ENCODE data around the gene CAB39.

Gene CAB39

DNA sequence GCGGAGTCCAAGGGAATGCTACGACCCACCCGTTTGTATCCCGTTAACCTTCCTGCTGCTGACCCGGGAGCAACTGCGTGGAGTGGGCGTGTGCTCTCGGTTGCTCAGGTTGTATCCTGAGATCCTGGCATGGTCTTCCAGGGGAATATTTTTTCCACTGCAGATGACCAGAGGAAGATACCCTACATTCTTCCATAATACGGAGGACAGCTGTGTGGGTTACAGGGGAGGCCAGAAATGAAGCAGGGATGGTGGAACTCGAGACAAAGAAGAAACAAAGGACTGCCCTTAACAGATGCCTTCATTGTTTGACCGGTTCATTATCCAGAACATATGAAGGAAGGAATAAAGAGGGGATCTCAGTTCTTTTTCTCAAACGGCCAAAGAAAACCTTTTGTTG, 39.8 kb upstream of the CAB39 start:
- Histone ChIP-seq H3K27me3 (replicated peaks; ENCODE audit: control insufficient read depth, insufficient read depth, low read length) (peaks cover 4% of the 10 kb centered on the region), H3K9me3 (ENCODE audit: control insufficient read depth, low read length) (peaks cover under 1% of the 10 kb centered on the region), H3K36me3 (ENCODE audit: control insufficient read depth, insufficient read depth, low read length, severe bottlenecking) (no peaks in the 10 kb centered on the region), H3K4me3 (ENCODE audit: low read length) (no peak overlapping the region), H3K4me1 (ENCODE audit: control insufficient read depth, insufficient read depth, low read length) (peaks cover 2% of the 10 kb centered on the region), H3K9ac (ENCODE audit: low read length) (no peak overlapping the region)
- no peak for DNase-seq (ENCODE audit: low read depth)

- Histone ChIP-seq H3K27me3 (replicated peaks; ENCODE audit: control insufficient read depth, insufficient read depth, low read length) (peaks cover 4% of the 10 kb centered on the region), H3K36me3 (ENCODE audit: control insufficient read depth, insufficient read depth, low read length, severe bottlenecking) (no peaks in the 10 kb centered on the region), H3K9me3 (ENCODE audit: control insufficient read depth, low read length) (peaks cover 6% of the 10 kb centered on the region), H3K4me1 (ENCODE audit: control insufficient read depth, insufficient read depth, low read length) (no peaks in the 10 kb centered on the region), H3K4me3 (ENCODE audit: low read length) (no peak overlapping the region), H3K9ac (ENCODE audit: low read length) (no peak overlapping the region)
- DNase-seq (ENCODE audit: low read depth), result no peak
These were observed 38.2 kb upstream of the CAB39 start for GRCh38 chr2:230674401-230674800.

- H3K4me1 ChIP-seq (ENCODE audit: control insufficient read depth, insufficient read depth, low read length), result no peaks in the 10 kb centered on the region
- DNase-seq (ENCODE audit: low read depth), result no peak
- H3K36me3 ChIP-seq (ENCODE audit: control insufficient read depth, insufficient read depth, low read length, severe bottlenecking), result no peaks in the 10 kb centered on the region
- peaks cover 6% of the 10 kb centered on the region for H3K9me3 ChIP-seq (ENCODE audit: control insufficient read depth, low read length)
- H3K4me3 ChIP-seq (ENCODE audit: low read length), result no peak overlapping the region
- peaks cover 4% of the 10 kb centered on the region for H3K27me3 ChIP-seq (replicated peaks; ENCODE audit: control insufficient read depth, insufficient read depth, low read length)
- no peak overlapping the region for H3K9ac ChIP-seq (ENCODE audit: low read length)
These were observed 37.5 kb upstream of the CAB39 start for GRCh38 chr2:230674966-230675672.

DNA sequence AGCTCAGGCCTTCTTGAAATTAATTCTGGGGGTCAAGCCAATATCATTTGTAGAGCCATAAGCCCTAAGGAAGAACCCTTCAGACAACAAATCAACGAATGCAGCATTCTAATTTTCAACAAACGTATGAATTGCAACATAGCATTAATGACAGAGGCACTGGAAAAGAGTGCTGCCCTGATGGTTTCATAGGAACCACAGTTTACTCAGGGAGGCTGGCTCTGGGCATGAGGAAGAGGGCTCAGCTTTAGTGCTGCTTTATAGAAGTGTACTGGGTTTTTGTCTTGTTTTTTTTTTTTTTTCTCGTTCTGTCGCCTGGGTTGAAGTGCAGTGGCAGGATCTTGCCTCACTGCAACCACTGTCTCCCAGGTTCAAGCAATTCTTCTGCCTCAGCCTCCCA, 36.1 kb upstream of the CAB39 start:
- no peak for DNase-seq (ENCODE audit: low read depth)
- peaks cover 4% of the 10 kb centered on the region for H3K27me3 ChIP-seq (replicated peaks; ENCODE audit: control insufficient read depth, insufficient read depth, low read length)
- H3K36me3 ChIP-seq (ENCODE audit: control insufficient read depth, insufficient read depth, low read length, severe bottlenecking), result no peaks in the 10 kb centered on the region
- no peak overlapping the region for H3K4me3 ChIP-seq (ENCODE audit: low read length)
- peaks cover 6% of the 10 kb centered on the region for H3K9me3 ChIP-seq (ENCODE audit: control insufficient read depth, low read length)
- no peak overlapping the region for H3K9ac ChIP-seq (ENCODE audit: low read length)
- no peaks in the 10 kb centered on the region for H3K4me1 ChIP-seq (ENCODE audit: control insufficient read depth, insufficient read depth, low read length)

GRCh38 chr2:230677201-230677946, 35.3 kb upstream of the CAB39 start:
- peak; percentile 21 for DNase-seq (ENCODE audit: low read depth)
- Histone ChIP-seq H3K4me1 (ENCODE audit: control insufficient read depth, insufficient read depth, low read length) (no peaks in the 10 kb centered on the region), H3K9me3 (ENCODE audit: control insufficient read depth, low read length) (peaks cover 6% of the 10 kb centered on the region), H3K27me3 (replicated peaks; ENCODE audit: control insufficient read depth, insufficient read depth, low read length) (peaks cover 4% of the 10 kb centered on the region), H3K9ac (ENCODE audit: low read length) (no peak overlapping the region), H3K36me3 (ENCODE audit: control insufficient read depth, insufficient read depth, low read length, severe bottlenecking) (no peaks in the 10 kb centered on the region), H3K4me3 (ENCODE audit: low read length) (no peak overlapping the region)

- Histone ChIP-seq H3K27me3 (replicated peaks; ENCODE audit: control insufficient read depth, insufficient read depth, low read length) (peaks cover 4% of the 10 kb centered on the region), H3K4me3 (ENCODE audit: low read length) (no peak overlapping the region), H3K36me3 (ENCODE audit: control insufficient read depth, insufficient read depth, low read length, severe bottlenecking) (no peaks in the 10 kb centered on the region), H3K4me1 (ENCODE audit: control insufficient read depth, insufficient read depth, low read length) (no peaks in the 10 kb centered on the region), H3K9me3 (ENCODE audit: control insufficient read depth, low read length) (peaks cover 9% of the 10 kb centered on the region), H3K9ac (ENCODE audit: low read length) (no peak overlapping the region)
- DNase-seq (ENCODE audit: low read depth), result no peak
These were observed 34.6 kb upstream of the CAB39 start for GRCh38 chr2:230678018-230678417.

DNA sequence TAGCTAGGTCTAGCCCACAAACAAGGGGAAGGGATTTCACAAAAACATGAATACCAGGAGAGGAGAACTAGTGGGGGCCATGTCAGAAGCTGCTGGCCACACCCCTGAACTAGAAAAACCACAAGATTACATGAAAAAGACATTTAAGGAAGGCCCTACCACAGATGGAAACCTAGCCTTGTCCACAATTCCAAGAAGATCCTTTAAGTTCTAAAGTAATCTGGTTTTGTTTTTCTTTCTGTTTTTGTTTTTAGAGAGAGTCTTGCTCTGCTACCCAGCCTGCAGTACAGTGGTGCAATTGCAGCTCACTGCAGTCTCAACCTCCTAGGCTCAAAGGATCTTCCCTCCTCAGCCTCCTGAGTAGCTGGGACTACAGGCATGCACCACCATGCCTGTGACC, 34.2 kb upstream of the CAB39 start:
- Histone ChIP-seq H3K4me1 (ENCODE audit: control insufficient read depth, insufficient read depth, low read length) (no peaks in the 10 kb centered on the region), H3K9ac (ENCODE audit: low read length) (no peak overlapping the region), H3K36me3 (ENCODE audit: control insufficient read depth, insufficient read depth, low read length, severe bottlenecking) (no peaks in the 10 kb centered on the region), H3K27me3 (replicated peaks; ENCODE audit: control insufficient read depth, insufficient read depth, low read length) (peaks cover 4% of the 10 kb centered on the region), H3K4me3 (ENCODE audit: low read length) (no peak overlapping the region), H3K9me3 (ENCODE audit: control insufficient read depth, low read length) (peaks cover 9% of the 10 kb centered on the region)
- DNase-seq (ENCODE audit: low read depth), result no peak

DNA sequence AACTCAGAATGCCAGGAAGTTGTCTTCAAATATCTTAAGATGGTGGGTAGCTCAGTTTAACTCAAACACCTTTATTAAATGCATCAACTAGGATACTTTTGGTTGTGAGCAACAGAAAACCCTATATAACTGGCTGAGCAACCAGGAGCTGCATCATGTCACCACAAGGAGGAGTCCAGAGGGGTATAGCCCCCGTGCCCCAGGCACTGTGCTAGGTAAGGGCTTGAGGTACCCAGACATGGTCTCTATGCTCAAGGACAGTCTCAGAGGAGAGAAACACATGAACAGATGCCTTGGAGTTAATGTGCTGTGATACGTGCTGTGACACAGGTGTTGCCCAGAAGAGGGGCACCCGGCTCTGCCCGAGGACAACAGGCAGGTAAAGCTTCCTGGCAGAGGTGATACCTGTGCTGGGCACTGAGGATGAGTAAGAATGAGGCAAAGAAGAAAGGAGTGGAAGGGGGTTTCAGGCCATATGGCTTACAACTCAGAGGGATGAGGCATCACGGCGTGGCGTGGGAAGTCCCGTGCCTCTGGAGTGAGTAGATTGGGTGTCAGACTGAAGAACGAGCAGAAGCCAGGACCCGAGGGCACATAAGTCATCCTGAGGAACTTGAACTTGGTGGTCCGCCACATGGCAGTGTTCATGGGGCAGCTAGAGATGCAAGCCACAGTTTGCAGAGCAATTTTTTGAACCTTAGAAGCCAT, 32.0 kb upstream of the CAB39 start:
- Histone ChIP-seq H3K9me3 (ENCODE audit: control insufficient read depth, low read length) (peaks cover 9% of the 10 kb centered on the region), H3K4me1 (ENCODE audit: control insufficient read depth, insufficient read depth, low read length) (no peaks in the 10 kb centered on the region), H3K4me3 (ENCODE audit: low read length) (no peak overlapping the region), H3K9ac (ENCODE audit: low read length) (no peak overlapping the region), H3K27me3 (replicated peaks; ENCODE audit: control insufficient read depth, insufficient read depth, low read length) (no peaks in the 10 kb centered on the region), H3K36me3 (ENCODE audit: control insufficient read depth, insufficient read depth, low read length, severe bottlenecking) (no peaks in the 10 kb centered on the region)
- DNase-seq (ENCODE audit: low read depth), result no peak

GRCh38 chr2:230681171-230681545, 31.5 kb upstream of the CAB39 start:
- Histone ChIP-seq H3K9me3 (ENCODE audit: control insufficient read depth, low read length) (peaks cover 9% of the 10 kb centered on the region), H3K27me3 (replicated peaks; ENCODE audit: control insufficient read depth, insufficient read depth, low read length) (no peaks in the 10 kb centered on the region), H3K36me3 (ENCODE audit: control insufficient read depth, insufficient read depth, low read length, severe bottlenecking) (no peaks in the 10 kb centered on the region), H3K4me1 (ENCODE audit: control insufficient read depth, insufficient read depth, low read length) (no peaks in the 10 kb centered on the region), H3K9ac (ENCODE audit: low read length) (no peak overlapping the region), H3K4me3 (ENCODE audit: low read length) (no peak overlapping the region)
- DNase-seq (ENCODE audit: low read depth), result no peak

DNA sequence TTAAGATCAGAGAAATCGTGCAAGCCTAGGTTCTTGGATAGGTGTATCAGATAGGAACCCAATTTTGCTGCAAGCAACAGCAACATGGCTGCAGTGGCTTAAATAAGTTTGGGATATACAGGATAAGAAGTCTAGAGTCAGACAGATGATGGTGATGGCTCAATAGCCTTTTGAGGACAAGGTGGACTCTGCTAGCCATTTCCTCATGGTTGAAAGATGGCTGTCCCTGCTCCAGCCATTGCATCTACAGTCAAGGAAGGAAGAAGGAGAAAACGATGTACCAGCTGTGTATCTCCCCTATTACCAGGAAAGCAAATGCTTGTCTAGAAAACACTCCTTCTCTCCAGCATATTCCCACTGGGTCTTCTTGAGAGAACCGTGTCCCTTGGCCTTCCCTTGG, 30.1 kb upstream of the CAB39 start:
- H3K4me3 ChIP-seq (ENCODE audit: low read length), result no peak overlapping the region
- H3K27me3 ChIP-seq (replicated peaks; ENCODE audit: control insufficient read depth, insufficient read depth, low read length), result no peaks in the 10 kb centered on the region
- DNase-seq (ENCODE audit: low read depth), result no peak
- H3K4me1 ChIP-seq (ENCODE audit: control insufficient read depth, insufficient read depth, low read length), result peaks cover 6% of the 10 kb centered on the region
- H3K9ac ChIP-seq (ENCODE audit: low read length), result no peak overlapping the region
- no peaks in the 10 kb centered on the region for H3K36me3 ChIP-seq (ENCODE audit: control insufficient read depth, insufficient read depth, low read length, severe bottlenecking)
- peaks cover 9% of the 10 kb centered on the region for H3K9me3 ChIP-seq (ENCODE audit: control insufficient read depth, low read length)
